Liver (tissue), 9 donors: ENCODE results near the gene UBR1. TPM values are rescaled to one million over a fixed set of nuclear protein-coding genes. Genes with fewer than 3 reads are reported as not detected.
"Not testable (repeated sequence)": the region's sequence is repeated elsewhere in the genome, so short reads cannot be mapped to it uniquely, and the experiment has no call there.

Experiments
- DNase-seq: peaks from one replicate; pipeline ENCODE4 v3.0.0-alpha.2; 2017; ENCODE audit warnings: low spot score
- H3K27ac ChIP-seq, 2 donors: one replicate each; pipeline ENCODE4 v1.7.0; 2013; ENCODE audit warnings: inconsistent platforms in 2 of 2, low read length in 2 of 2, control low read depth in 1 of 2, low read depth in 1 of 2, mild to moderate bottlenecking in 1 of 2
- H3K27me3 ChIP-seq, 4 donors: one replicate each; pipeline versions ENCODE4 v1.6.1 to v1.7.0; 2013; ENCODE audit warnings: low read length in 3 of 4, inconsistent platforms in 1 of 4, mild to moderate bottlenecking in 1 of 4, moderate library complexity in 1 of 4; ENCODE audit not compliant: control insufficient read depth in 4 of 4, insufficient read depth in 4 of 4
- H3K36me3 ChIP-seq, 4 donors: one replicate each; pipeline versions ENCODE4 v1.6.1 to v1.7.0; 2013; ENCODE audit warnings: low read length in 3 of 4, mild to moderate bottlenecking in 3 of 4, low read depth in 1 of 4, moderate library complexity in 1 of 4; ENCODE audit not compliant: control insufficient read depth in 4 of 4, insufficient read depth in 3 of 4
- H3K4me1 ChIP-seq, 4 donors: one replicate each; pipeline versions ENCODE4 v1.6.1 to v1.7.0; 2013; ENCODE audit warnings: low read length in 3 of 4, mild to moderate bottlenecking in 3 of 4, moderate library complexity in 1 of 4; ENCODE audit not compliant: control insufficient read depth in 4 of 4, insufficient read depth in 4 of 4
- H3K4me3 ChIP-seq, 3 donors: one replicate each; pipeline versions ENCODE4 v1.6.1 to v1.7.0; 2013; ENCODE audit warnings: low read length in 3 of 3, control low read depth in 1 of 3, low read depth in 1 of 3, mild to moderate bottlenecking in 1 of 3
- H3K9ac ChIP-seq, 2 donors: one replicate each; pipeline ENCODE4 v1.7.0; 2013; ENCODE audit warnings: low read length in 2 of 2, mild to moderate bottlenecking in 2 of 2, moderate library complexity in 2 of 2, control low read depth in 1 of 2, low read depth in 1 of 2
- H3K9me3 ChIP-seq, 4 donors: one replicate each; pipeline versions ENCODE4 v1.6.1 to v1.7.0; 2013; ENCODE audit warnings: low read length in 3 of 4; ENCODE audit not compliant: control insufficient read depth in 4 of 4
- FOXA1 ChIP-seq: IDR thresholded peaks from 2 replicates; pipeline ENCODE4 v1.6.1; 2016; ENCODE audit warnings: antibody characterized with exemption
- FOXA2 ChIP-seq: IDR thresholded peaks from 2 replicates; pipeline ENCODE4 v1.6.1; 2016; ENCODE audit warnings: antibody characterized with exemption
- HNF4A ChIP-seq, 2 donors: conservative IDR thresholded peaks; 2 replicates each; pipeline ENCODE4 v1.6.1; 2016; ENCODE audit warnings: antibody characterized with exemption in 2 of 2, mild to moderate bottlenecking in 2 of 2
- JUND ChIP-seq, 2 donors: IDR thresholded peaks; 2 replicates each; pipeline ENCODE4 v1.6.1; 2016; ENCODE audit warnings: antibody characterized with exemption in 2 of 2
- NR2F2 ChIP-seq: IDR thresholded peaks from 2 replicates; pipeline ENCODE4 v1.6.1; 2016; ENCODE audit warnings: antibody characterized with exemption
- RXRA ChIP-seq, 2 donors: IDR thresholded peaks; 2 replicates each; pipeline ENCODE4 v1.6.1; 2017 to 2018; ENCODE audit warnings: antibody characterized with exemption in 2 of 2, mild to moderate bottlenecking in 1 of 2
- SP1 ChIP-seq: IDR thresholded peaks from 2 replicates; pipeline ENCODE4 v1.6.1; 2018; ENCODE audit warnings: antibody characterized with exemption, mild to moderate bottlenecking
- WGBS: extraction: QIAGEN DNeasy Blood & Tissue Kit; methylation state at CpG from one replicate; pipeline ENCODE4 v1.1.7; 2013; 5-methylcytosine and 5-hydroxymethylcytosine counted together
- polyA plus RNA-seq, 2 donors: library from polyadenylated mRNA; stranded (reverse) in 1 of 2; unstranded in 1 of 2; fragments of 200-250 nt in 1 of 2; fragments of >200 nt in 1 of 2; fragmentation: Nextera tagmentation in 1 of 2; extraction: Ambion mirVana in 1 of 2; gene quantifications; one replicate each; pipeline versions ENCODE4 v1.2.1 to v1.2.3, GENCODE V29; 2013 to 2015
- total RNA-seq, 2 donors: library from RNA; depleted of rRNA; stranded (reverse); fragments of >200 nt; gene quantifications; one replicate each; pipeline ENCODE4 v1.2.3, GENCODE V29; 2014
- TF ChIP-seq, protein P1 (sequence below): IDR thresholded peaks from 2 replicates; pipeline ENCODE4 v1.6.1; 2016; ENCODE audit warnings: antibody characterized with exemption
- TF ChIP-seq, protein P2 (sequence below): IDR thresholded peaks from 2 replicates; pipeline ENCODE4 v1.6.1; 2016; ENCODE audit warnings: antibody characterized with exemption, mild to moderate bottlenecking
- TF ChIP-seq, protein P3 (sequence below): IDR thresholded peaks from 2 replicates; pipeline ENCODE4 v1.6.1; 2016; ENCODE audit warnings: antibody characterized with exemption
- donor health status: healthy.
- donor health status: healthy.
- donor health status: healthy.
- donor health status: healthy.
- donor health status: healthy.

Gene UBR1
- total and polyA plus RNA-seq, 4 donors: 3.7 to 25.3 (median 10.9) TPM

DNA sequence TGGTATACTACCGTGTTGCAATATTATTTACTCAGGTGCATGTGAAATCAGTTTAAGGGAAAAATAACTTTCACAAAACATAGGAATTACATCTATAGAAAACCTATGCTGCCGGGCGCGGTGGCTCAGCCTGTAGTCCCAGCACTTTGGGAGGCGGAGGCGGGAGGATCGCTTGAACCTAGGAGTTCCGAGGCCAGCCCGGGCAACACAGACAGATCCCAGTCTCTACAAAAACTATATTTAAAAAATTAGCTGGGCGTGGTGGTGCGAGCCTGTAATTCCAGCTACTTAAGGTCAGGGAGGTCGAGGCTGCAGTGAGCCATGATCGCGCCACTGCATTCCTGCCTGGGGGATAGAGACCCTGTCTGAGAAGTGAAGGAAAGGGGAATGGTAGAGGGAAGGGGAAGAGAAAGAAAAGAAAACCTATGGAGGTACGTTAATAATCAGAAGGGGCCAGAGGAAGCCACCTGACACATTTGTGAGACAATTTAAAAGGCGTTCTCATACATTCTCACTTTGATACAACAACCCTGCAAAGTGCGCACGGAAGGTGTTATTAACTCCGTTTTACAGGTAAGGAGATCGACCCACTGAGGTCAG is 27.1 kb upstream of the UBR1 start:
- H3K36me3 ChIP-seq: peaks cover 2 to 11% (median 3%) of the 10 kb centered on the region in 4 donors
- H3K9me3 ChIP-seq: no peaks in the 10 kb centered on the region
- WGBS: 15% methylated on average over 20 of the region's 20 CpGs
- H3K4me3 ChIP-seq: peak overlapping the region; percentile 50 to 82 (median 67)
- H3K27me3 ChIP-seq: no peaks in the 10 kb centered on the region
- no peak for DNase-seq
- peak overlapping the region; percentile 77 to 87 for H3K9ac ChIP-seq
- TF ChIP-seq FOXA2 (no peak), FOXA1 (no peak), HNF4A (conservative IDR thresholded peaks at IDR 0.05) (no peak), SP1 (no peak), NR2F2 (peak; percentile 38), RXRA (IDR thresholded peaks at IDR 0.05) (no peak)
- TF ChIP-seq, protein P1, sequence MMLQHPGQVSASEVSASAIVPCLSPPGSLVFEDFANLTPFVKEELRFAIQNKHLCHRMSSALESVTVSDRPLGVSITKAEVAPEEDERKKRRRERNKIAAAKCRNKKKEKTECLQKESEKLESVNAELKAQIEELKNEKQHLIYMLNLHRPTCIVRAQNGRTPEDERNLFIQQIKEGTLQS: peak; percentile 16
- TF ChIP-seq, protein P2, sequence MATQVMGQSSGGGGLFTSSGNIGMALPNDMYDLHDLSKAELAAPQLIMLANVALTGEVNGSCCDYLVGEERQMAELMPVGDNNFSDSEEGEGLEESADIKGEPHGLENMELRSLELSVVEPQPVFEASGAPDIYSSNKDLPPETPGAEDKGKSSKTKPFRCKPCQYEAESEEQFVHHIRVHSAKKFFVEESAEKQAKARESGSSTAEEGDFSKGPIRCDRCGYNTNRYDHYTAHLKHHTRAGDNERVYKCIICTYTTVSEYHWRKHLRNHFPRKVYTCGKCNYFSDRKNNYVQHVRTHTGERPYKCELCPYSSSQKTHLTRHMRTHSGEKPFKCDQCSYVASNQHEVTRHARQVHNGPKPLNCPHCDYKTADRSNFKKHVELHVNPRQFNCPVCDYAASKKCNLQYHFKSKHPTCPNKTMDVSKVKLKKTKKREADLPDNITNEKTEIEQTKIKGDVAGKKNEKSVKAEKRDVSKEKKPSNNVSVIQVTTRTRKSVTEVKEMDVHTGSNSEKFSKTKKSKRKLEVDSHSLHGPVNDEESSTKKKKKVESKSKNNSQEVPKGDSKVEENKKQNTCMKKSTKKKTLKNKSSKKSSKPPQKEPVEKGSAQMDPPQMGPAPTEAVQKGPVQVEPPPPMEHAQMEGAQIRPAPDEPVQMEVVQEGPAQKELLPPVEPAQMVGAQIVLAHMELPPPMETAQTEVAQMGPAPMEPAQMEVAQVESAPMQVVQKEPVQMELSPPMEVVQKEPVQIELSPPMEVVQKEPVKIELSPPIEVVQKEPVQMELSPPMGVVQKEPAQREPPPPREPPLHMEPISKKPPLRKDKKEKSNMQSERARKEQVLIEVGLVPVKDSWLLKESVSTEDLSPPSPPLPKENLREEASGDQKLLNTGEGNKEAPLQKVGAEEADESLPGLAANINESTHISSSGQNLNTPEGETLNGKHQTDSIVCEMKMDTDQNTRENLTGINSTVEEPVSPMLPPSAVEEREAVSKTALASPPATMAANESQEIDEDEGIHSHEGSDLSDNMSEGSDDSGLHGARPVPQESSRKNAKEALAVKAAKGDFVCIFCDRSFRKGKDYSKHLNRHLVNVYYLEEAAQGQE: no peak
- peak overlapping the region; percentile 69 to 87 for H3K27ac ChIP-seq
- peaks cover 0 to 11% (median 9%) of the 10 kb centered on the region in 4 donors for H3K4me1 ChIP-seq

DNA sequence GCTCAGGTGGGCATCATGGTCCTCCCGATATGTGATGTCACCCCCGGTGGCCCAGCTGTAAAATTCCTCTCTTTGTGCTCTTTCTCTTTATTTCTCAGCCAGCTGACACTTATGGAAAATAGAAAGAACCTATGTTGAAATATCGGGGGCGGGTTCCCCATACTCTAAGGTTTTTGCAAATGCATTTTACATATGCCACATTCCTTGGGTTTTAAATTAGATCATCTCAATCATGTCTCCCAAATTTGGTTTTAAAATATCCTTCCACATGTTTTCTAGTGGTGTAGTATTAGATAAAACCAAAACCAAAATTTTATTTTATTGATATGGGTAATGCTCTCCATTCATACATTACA is 23.1 kb upstream of the UBR1 start:
- Histone ChIP-seq H3K4me1 (peaks cover 0 to 6% (median 2%) of the 10 kb centered on the region in 4 donors), H3K9ac (no peak overlapping the region), H3K36me3 (no peaks in the 10 kb centered on the region), H3K4me3 (no peak overlapping the region), H3K27ac (no peak overlapping the region), H3K27me3 (no peaks in the 10 kb centered on the region), H3K9me3 (no peaks in the 10 kb centered on the region)
- TF ChIP-seq, protein P3, sequence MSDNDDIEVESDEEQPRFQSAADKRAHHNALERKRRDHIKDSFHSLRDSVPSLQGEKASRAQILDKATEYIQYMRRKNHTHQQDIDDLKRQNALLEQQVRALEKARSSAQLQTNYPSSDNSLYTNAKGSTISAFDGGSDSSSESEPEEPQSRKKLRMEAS: no peak
- TF ChIP-seq, protein P1: no peak
- TF ChIP-seq HNF4A (conservative IDR thresholded peaks at IDR 0.05) (no peak), JUND (IDR thresholded peaks at IDR 0.05) (no peak), RXRA (IDR thresholded peaks at IDR 0.05) (no peak)
- DNase-seq: no peak
- WGBS: 92% methylated on average over 4 of the region's 4 CpGs

DNA sequence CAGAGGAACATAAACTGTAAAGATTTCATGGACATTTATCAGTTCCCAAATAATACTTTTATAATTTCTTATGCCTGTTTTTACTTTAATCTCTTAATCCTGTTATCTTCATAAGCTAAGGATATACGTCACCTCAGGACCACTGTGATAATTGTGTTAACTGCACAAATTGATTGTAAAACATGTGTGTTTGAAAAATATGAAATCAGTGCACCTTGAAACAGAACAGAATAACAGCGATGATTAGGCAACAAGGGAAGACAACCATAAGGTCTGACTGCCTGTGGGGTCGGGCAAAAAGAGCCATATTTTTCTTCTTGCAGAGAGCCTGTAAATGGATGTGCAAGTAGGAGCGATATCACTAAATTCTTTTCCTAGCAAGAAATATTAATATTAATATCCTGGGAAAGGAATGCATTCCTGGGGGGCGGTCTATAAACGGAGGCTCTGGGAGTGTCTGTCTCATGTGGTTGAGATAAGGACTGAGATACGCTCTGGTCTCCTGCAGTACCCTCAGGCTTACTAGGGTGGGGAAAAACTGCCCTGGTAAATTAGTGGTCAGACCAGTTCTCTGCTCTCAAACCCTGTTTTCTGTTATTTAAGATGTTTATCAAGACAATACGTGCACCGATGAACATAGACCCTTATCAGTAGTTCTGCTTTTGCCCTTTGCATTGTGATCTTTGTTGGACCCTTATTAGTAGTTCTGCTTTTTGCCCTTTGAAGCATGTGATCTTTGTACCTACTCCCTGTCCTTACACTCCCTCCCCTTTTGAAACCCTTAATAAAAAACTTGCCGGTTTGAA is 22.5 kb upstream of the UBR1 start:
- H3K4me1 ChIP-seq, H3K4me3 ChIP-seq, H3K9ac ChIP-seq, H3K9me3 ChIP-seq, H3K36me3 ChIP-seq, H3K27ac ChIP-seq, DNase-seq, H3K27me3 ChIP-seq: not testable (repeated sequence)
- WGBS: 74% methylated on average over 10 of the region's 10 CpGs
